GM18498 (cell line): ENCODE measurements around the gene SHB.
A peak's percentile ranks its signal among the peaks of the same experiment; 100 is the strongest.

ENCODE experiments used
- ATAC-seq: cut with Tn5 transposase; IDR thresholded peaks from one replicate; pipeline ENCODE4 v1.9.1; 2021; ENCODE audit warnings: mild to moderate bottlenecking, moderate library complexity; ENCODE audit not compliant: unreplicated experiment

Gene SHB

DNA sequence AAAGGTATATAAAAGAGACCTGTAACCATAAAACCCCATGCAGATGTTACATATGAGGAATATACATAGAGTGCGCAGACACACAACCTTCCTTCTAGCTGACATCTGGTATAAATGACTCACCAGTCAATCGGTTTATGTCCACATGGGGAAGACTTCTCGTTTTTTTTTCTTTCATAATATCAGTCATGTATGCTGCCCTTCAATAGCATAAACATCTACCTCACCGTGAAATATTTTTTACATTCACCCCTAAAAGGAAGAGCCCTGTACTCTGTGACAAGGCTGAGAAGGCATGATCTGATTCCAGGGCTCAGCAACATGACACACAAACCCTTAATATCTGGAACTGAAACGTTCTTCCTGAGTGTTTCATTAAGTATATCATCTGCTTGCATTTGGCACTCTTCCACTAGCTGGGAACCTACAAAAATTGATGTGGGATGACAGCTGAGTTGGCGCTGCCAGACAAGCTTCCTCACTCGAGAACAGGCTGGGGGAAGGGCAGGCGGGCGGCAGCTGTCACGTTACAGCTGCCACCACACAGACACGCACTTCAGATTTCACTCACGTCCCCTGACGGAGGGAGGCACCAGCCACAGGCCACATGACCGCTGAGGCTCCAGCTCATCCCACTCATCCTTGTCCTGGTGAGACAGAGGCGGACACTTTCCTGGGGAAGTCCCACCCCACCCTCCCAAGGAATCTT lies 74.2 kb downstream of the SHB start:
- ATAC-seq = peak; percentile 87

DNA sequence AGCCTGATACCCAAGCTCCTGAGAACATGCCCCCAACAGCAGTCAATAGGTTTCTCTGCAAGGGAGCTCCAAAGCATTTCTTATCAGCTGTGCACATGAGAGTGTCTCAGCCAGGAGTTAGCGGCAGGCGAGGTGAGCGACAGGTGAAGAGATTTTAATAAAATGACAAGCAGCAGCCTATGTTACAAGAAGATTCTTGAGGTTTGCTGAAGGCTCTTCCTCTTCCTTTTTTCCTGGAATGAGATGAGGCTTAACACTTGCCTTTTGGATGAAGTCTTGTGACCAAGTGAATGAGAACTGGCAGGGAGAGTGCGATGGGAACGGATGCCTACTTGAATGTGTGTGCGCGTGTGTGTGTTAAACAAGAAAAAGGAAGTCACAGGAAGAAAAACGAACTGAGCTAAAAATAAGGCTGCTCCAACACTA lies 76.1 kb downstream of the SHB start:
- no peak for ATAC-seq

DNA sequence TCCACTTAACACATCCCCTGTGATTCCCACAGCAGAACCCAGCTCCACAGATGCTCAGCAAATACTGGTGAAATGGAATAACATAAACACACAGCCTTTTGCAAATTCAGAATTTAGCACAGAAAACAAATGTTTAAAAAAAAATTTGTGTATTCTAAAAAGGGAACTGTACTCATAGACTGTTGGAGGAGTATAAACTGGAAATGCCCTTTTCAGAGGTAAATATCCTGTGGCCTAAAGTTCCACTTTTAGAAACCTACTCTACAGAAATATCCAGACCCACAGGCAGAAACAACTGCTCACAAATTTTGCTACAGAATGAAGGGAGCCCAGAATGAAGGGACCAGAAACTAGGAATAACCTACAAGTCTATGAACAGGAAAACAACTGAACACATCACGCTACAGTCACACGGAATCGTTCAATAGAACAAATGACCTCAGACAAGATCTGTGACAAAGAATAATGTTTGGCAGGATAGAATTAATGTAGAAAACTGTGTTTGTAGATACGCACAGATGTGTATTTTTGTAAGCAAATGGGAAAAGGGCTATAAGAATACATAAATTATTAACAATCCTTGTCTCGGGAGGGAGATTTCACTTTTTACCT lies 78.5 kb downstream of the SHB start:
- no peak for ATAC-seq

DNA sequence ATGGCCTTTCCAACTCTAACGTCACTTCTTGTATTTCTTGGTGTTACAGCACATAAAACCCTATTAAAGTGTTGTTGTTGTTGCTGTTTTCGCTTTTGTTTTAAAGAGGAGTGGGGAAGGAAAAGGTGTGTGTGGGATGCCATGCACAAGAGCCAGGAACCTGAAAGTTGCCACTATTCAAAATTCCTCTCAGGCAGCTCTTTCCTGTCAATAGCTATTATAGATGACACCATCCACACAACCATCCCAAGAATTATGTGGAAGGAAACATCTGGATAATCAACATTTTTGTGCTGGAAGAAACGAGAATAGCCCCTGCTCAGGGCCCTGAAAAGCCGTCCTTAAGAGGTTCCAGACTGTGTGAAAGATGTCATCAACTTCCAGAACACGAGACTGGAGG lies 79.3 kb downstream of the SHB start:
- ATAC-seq = no peak

DNA sequence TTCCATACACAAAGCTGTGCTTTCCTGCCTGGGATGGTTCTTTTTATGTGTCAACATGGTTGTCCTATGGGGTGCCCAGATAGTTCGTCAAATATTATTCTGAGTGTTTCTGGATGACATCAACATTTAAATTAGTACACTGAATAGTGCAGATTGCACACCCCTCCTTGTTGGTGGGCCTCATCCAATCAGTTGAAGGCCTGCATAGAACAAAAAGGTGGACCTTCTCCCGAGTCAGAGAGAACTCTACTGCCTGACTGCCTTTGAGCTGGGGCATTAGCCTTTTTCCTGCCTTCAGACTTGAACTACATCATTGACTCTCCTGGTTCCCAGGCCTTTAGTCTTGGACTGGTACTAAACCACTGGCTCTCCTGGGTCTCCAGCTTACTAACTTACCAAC lies 80.4 kb downstream of the SHB start:
- no peak for ATAC-seq

DNA sequence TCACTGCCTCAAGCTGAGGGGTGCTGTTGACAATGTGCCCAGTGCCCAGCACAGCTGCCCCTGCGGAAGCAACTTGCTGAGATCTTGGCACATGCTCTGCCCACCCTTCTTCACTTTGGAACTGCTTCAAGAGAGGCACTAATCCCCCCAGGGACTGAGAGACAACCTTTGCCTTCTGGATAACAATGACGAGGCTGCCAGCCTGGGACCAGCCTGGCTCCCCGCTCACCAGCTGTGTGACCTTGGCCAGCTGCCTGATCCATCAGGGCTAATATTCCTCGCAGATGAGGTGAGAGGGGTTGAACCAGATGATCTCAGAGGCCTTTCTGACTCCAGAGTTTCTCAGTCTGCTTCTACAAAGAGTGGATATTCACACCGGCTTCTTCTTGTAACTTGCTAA lies 81.0 kb downstream of the SHB start:
- ATAC-seq = no peak

DNA sequence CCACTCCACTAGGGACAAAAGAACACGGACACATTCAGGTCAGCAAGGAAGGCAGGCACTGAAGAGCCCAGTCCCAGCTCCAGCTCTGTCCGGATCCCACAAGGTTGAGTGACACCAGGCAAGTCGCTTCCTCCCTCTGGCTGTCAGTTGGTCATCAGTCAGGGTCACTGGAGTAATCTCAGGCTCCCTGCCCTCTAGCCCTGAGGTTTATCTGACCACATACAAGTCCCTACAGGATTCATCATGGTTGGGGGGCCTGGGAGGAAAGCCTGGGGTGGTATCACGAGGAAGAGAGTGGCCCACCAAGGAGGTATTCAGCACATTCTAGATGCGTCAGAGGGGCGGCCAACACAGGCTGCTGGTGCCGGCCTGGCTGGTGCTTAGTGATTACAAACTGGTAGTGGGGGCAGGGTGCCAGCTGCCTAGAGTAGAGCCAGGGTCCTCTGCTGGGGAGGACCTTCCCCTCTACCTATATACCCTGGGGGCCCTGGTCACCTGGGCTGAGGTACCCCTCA lies 81.5 kb downstream of the SHB start:
- ATAC-seq = no peak

DNA sequence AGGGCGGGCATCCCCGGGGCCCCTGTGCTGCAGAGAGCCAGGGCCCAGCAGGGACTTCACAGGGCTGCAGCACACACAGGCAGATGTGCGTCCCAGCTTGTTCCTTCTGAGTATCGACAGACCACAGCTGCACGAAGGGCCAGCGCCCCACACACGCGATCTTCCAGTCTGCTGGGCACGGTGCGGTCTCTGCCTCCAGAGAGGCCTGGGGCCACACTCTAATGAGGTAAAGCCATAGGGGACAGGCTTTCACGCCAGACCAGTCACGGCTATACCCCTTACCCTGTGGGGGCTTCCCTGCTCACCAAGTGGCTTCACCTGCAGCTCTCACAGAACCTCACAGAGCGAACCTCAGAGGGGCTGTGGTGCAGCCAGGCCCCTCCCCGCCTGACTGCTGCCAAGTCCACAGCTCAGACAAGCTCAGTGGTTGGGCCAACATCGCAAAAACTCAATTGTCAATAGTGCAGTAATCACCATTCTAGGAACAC lies 82.2 kb downstream of the SHB start:
- ATAC-seq = no peak

DNA sequence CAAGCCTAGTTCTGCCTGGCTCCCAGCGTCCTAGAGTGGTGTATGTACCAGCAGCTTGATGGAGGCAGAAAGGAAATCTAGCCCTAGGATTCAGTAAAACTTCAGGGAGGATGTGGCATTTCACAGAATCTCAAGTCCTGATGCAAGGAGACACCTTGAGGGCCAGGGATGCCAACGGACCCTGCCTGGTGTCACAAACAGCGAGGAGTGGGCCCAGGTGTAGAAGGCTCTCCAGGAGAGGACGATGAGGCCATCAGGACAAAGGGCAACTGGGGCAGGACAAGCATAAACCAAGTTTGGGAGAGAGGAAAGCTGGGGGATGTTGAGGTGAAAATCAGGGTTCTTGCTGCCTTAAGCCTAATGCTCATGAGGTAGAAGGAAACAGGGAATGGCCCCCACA lies 83.0 kb downstream of the SHB start:
- no peak for ATAC-seq

DNA sequence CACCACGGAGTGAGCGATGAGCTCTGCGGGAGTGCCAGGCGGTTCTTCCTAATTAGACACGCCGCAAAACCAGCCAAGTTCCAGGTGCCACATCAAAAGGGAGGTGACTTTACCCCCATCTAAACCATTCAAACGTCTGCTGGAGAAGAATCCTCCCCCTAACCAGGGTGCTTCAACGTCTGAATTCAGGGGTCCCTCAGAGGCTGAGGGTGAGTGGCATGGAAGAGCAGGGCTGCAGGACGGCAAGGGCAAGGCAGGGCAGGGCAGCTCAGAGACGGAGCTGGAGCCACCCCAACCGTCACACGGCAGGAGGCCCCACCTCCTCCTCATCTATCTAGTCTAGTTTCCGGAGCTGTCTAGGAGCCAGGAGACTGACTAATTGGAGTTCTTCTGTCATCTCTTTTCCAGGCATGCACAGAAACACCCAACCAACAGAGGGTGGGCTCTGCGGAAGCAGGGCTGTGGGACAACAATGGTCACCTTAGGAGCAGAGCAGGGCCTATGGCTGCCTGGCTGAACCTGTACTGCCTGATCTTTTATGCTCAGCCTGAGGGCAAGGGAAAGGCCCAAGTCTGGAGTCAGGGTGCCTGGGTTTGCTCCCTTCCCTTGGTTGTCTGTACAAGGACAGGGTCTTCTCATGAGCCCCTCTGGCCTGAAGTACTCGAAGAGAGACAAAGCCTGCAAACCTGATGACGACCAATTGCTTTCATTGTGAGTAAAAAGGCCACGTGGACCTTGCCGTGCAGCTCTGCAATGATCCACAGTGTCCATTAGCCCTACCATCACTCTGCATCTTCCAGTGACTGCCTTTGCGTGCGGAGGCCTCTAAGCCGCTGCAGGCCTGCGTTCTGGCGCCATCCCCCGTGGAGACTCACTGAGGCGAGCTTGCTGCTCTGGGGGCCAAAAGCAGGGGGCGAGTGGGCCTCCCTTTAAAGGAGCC lies 84.1 kb downstream of the SHB start:
- no peak for ATAC-seq

DNA sequence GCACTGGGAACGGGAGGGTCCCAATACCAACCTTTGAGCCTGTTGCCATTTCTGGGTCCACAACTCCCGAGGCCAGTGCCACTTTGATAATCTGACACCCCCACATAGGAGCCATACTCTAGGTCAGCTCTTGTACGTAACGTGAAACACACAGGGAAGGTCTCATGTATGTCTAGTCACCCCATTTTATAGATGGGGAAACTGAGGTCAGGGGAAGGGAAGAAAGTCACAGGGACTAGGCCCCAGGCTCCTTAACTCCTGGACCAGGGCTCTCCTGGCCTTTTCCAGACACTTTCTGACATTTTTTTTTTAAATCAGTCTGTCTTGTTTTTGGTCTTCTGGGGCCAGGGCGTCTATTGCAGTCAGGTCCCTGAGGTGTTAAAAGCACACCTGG lies 84.8 kb downstream of the SHB start:
- no peak for ATAC-seq

DNA sequence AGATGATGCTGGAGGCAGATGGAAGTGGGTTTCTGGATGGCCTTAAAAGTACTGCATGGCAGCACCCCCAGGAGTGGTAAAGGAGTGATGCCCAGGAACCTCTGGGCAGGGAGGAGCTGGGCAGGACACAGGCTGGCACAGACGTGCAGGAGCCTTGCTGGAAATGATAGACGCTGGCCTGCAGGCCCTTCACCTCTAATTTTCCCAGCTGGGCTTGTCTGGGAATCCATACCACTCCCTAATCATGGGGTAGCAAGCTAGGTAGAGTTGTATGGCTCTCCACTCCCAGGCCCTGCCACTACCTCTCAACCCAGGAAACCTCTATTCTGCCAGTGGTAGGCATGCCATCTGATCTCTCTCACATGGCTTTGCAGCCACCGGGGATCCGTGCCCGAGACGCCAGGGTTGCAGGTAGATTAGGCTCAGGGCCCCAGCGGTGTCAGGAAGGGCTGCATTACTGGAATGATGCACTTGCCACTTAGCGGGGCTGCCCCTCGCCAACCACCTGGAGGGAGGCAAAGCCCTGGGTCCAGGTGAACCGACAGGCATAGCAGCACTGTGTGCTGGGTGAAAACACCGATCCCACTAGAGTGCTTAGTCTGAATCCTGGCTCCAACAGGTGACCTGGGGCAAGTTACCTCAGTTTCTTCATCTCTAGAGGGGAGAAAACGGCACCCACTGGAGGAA lies 85.5 kb downstream of the SHB start:
- no peak for ATAC-seq

DNA sequence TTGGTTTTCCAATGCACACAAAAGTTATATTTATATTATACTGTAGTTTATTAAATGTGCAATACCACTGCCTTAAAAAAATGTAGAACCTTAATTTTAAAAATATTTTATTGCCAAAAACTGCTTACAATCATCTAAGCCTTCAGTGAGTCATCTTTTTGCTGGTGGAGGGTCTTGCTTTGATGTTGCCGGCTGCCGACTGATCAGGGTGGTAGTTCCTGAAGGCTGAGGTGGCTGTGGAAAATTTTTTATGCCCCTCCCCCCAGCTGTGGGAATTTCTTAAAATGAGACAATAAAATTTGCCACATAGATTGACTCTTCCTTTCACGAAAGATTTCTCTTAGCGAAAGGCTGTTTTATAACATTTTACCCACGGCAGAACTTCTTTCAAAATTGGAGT lies 89.2 kb downstream of the SHB start:
- ATAC-seq = no peak

DNA sequence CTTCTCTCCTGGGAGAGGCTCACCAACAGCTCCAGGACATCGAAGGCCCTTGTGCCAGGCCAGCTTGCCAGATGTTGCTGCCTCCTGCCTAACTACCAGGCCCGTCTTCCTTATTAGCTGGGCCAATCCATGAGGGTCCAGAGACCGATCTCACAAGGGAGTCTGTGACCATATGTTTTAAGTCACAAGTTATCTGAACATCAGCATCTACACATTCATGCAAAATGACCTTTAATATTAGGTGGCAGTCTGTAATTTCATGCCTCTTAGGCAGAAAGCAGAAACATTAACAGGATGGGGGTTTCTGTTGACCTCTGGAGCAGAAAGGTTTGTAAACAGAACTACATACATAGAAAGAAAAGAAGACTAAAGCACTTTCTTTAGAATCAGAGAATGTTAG lies 90.0 kb downstream of the SHB start:
- no peak for ATAC-seq

DNA sequence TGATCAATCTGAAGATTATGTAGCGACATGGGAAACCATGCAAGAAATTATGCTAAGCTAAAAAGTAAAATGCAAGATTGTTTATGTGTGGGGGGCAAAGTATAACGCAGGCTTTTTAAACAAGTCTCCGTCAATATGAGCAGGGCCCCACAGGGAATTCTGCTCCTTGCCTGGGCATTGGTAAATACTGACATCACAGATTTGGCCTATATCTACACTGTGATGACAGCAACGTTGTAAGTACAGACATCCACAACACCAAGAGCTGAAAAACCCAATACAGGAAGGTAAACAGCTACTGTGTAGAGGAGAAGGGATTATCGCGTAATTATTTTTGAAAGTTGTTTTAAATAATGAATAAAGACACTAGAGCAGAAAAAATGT lies 90.6 kb downstream of the SHB start:
- no peak for ATAC-seq

DNA sequence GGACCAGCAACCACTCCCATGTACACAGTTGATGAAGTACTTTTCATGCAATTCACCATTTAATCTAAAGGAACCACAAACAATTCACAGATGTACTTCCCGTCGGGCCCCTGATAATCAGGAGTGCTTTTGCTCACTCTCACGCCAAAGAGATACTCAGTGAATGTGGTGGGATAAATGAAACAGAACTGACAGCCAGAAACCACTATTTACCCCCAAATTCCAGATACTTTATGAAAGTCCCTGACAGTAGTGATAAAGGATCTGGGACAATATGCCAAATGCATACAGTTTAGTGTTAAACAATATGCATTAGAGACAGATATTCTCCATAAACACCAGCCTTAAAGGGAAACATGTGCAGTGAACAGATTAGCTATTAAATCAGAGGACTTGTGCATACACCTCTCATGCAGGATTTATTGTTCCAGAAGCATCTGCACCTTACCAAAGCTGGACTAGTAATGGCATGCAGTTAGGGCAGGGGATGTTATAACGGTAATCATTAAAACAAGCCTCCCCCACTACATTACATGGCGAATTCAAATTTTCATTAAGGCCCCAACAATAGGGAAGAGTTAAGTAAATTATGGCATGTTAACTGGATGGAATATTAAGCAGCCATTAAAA lies 91.1 kb downstream of the SHB start:
- no peak for ATAC-seq

DNA sequence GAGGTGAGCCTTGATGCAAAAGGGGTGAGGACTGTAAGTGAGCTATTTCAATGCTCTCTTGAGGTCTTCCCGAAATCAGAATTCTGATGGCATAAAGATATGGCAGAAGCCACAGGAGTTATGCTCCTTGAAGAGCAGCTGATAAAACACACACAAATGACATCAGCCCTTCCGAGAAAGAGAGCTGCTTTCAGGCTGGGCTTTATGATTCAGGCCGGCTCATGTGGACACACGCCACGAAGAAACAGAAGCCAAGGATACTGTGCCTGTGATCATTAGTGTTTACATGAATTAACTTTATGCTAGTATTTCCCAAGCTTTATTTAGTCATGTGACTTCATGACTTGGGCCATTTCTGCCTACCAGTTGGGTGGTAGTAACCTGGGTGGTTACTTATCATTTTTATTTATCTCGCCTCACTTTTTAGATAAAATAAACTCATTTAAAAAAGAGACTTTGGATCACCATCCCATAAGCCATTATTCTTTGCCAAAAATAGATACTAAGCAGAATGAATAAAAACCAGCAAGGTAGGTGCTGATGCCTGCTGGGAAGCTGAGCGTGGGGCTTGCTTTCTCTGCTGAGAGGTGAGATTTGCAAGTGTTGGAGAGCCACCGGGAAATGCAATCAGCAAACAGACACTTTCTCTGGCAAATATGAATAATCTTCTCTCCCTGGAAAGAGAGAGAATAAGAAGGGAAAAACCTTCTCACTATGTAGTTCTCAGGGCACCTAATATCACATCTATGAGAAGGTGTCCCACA lies 92.1 kb downstream of the SHB start:
- ATAC-seq = no peak

DNA sequence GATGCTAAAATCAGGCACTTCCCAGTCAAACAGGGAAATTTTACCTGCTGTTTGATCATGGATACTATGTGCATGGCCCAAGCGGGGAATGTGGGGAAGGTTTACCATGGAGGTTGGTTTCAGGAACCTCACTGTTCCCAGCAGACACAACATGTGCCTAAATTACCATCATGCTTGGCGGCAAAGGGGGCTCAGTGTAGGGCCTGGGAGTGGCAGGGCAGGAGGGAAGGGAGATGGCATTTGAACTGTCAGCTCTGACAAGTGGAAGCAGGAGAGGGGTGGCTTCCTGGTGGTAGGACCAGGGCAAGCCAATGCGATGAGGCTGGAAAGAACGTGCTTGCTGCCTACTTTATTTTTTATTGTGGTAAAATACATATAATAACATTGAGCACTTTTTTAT lies 93.4 kb downstream of the SHB start:
- ATAC-seq = no peak

DNA sequence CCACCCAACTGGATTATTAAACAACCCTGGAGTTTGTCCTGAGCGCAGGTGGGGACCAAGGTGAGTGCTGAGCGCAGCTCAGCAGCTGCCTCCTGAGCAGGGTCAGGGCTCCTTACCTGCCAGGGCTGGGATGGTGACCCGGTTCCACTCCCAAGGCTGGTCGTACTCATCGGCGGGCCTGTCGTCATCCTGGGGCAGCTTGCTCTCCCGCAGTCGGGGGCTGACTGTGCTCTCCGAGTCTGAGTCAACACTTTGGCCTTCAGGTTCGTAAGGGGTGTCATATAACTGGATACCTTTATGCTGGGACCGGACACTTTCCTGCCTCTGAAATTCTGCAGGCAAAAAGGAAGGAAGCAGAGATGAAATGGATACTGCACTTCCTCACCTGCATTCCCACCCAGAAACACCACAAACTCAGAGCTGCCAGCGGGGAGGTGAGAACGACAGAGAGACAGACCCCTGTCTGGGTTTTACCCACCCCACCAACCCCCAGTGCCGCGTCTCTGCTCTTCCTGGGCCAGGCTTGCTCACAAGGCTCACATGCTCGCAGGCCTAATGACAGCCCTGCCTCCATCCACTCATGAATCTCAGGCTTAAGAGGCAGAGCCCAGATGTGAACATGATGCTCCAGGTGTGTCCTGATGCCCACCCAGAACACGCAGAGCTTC lies 94.4 kb downstream of the SHB start:
- no peak for ATAC-seq
